Measurements from ENCODE around the gene KRTAP12-2. TPM values are rescaled to one million over a fixed set of nuclear protein-coding genes. Genes with fewer than 3 reads are reported as not detected.

The KRTAP12-2 gene
- total and polyA plus RNA-seq, 12 donors = not detected

GRCh38 chr21:44703731-44704635 lies 37.3 kb upstream of the KRTAP12-2 start:
- no peaks in the 10 kb centered on the region for H3K9me3 ChIP-seq (replicated peaks in 1 of 3)
- intact Hi-C loops (cut with DNase I) = no loop called here
- no peak overlapping the region for H3K27ac ChIP-seq
- H3K4me3 ChIP-seq = no peak overlapping the region
- H3K4me1 ChIP-seq (replicated peaks in 1 of 2) = no peaks in the 10 kb centered on the region
- WGBS, 4 donors = 35 to 59% (median 41%) methylated on average over 6 to 13 of the region's 13 CpGs
- TF ChIP-seq, protein P1, sequence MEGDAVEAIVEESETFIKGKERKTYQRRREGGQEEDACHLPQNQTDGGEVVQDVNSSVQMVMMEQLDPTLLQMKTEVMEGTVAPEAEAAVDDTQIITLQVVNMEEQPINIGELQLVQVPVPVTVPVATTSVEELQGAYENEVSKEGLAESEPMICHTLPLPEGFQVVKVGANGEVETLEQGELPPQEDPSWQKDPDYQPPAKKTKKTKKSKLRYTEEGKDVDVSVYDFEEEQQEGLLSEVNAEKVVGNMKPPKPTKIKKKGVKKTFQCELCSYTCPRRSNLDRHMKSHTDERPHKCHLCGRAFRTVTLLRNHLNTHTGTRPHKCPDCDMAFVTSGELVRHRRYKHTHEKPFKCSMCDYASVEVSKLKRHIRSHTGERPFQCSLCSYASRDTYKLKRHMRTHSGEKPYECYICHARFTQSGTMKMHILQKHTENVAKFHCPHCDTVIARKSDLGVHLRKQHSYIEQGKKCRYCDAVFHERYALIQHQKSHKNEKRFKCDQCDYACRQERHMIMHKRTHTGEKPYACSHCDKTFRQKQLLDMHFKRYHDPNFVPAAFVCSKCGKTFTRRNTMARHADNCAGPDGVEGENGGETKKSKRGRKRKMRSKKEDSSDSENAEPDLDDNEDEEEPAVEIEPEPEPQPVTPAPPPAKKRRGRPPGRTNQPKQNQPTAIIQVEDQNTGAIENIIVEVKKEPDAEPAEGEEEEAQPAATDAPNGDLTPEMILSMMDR (IDR thresholded peaks at IDR 0.05) = no peak
- TF ChIP-seq POLR2A (IDR thresholded peaks at IDR 0.05) = no peak
- peak in 1 of 7 donors; percentile 5 for DNase-seq
- H3K27me3 ChIP-seq = peaks cover 73% of the 10 kb centered on the region
- no peaks in the 10 kb centered on the region for H3K36me3 ChIP-seq (replicated peaks in 1 of 2)

DNA sequence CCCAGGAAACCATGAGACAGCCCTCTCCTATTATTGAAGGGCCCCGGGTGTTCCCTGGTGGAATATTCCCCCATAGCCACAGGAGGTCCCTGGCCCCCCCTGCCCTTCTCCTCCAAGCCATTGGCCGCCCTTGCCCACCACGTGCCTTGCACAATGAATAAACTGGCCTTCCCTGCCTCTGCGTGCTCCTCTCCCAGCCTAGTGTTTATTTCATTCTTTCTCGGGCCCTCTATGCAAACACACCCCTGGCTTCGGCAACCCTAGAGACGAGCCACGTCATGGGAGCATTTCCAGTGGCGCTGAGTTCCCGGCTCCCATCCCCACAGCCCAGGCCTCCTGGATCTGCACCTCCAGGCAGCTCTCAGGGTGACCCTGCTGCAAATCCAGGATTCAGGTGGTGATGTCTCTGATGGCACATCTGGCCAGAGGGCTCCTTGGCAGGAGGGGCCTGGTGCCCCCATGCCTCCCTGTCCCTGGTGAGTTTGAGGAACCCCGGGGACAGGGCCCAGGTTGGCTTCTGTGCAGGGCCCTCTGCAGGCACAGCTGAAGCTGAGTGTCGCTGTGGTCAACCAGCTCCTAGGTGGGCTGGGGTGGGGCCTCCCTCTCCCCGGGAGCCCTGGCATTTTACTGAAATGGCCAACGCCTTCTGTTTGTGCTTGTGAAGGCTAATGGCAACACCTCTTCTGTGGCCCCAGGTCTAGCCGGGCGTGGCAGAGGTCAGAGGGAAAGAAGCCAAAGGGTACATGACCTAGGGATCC lies 36.4 kb upstream of the KRTAP12-2 start:
- WGBS, 4 donors = 55 to 66% (median 61%) methylated on average over 14 to 16 of the region's 16 CpGs
- peak in 1 of 7 donors; percentile 34 for DNase-seq
- Histone ChIP-seq H3K4me1 (replicated peaks in 1 of 2) (no peaks in the 10 kb centered on the region), H3K4me3 (no peak overlapping the region), H3K27ac (no peak overlapping the region), H3K27me3 (peaks cover 72% of the 10 kb centered on the region), H3K9me3 (replicated peaks in 1 of 3) (no peaks in the 10 kb centered on the region), H3K36me3 (replicated peaks in 1 of 2) (no peaks in the 10 kb centered on the region)
- TF ChIP-seq POLR2A (IDR thresholded peaks at IDR 0.05) = no peak
- TF ChIP-seq, protein P1 (IDR thresholded peaks at IDR 0.05) = no peak
- intact Hi-C loops (cut with DNase I) = no loop called here

DNA sequence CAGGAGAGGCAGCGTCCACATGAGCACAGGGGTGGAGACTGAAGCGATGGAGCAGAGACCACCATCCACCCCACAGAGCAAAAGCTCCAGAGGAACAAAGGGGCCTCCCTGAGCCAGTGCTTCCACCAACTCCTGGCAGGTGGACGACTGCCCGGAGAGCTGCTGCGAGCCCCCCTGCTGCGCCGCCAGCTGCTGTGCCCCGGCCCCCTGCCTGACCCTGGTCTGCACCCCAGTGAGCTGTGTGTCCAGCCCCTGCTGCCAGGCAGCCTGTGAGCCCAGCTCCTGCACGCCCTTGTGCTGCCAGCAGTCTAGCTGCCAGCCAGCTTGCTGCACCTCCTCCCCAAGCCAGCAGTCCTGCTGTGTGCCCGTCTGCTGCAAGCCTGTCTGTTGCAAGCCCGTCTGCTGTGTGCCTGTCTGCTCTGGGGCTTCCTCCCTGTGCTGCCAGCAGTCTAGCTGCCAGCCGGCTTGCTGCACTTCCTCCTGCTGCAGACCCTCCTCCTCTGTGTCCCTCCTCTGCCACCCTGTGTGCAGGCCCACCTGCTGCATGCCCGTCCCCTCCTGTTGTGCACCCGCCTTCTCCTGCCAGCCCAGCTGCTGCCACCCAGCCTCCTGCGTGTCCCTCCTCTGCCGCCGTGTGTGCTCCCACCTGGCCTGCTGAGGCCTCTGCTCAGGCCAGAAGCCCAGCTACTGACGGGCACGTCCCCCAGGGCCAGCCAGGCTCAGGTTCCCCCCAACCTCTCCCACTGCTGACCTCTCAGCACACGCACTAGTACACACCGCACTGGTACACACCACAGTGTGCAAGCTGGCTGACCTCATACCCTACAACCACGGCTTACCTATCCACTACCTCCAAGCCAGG lies 35.6 kb upstream of the KRTAP12-2 start:
- peak in 1 of 7 donors; percentile 15 for DNase-seq
- Histone ChIP-seq H3K27ac (no peak overlapping the region), H3K27me3 (peaks cover 66% of the 10 kb centered on the region), H3K4me1 (replicated peaks in 1 of 2) (no peaks in the 10 kb centered on the region), H3K9me3 (replicated peaks in 1 of 3) (no peaks in the 10 kb centered on the region), H3K4me3 (no peak overlapping the region), H3K36me3 (replicated peaks in 1 of 2) (no peaks in the 10 kb centered on the region)
- intact Hi-C loops (cut with DNase I) = no loop called here
- TF ChIP-seq, protein P1 (IDR thresholded peaks at IDR 0.05) = no peak
- TF ChIP-seq POLR2A (IDR thresholded peaks at IDR 0.05) = no peak
- WGBS, 4 donors = 61 to 75% (median 69%) methylated on average over 14 to 22 of the region's 22 CpGs
